Astrocyte (in vitro differentiated cells and primary cell): ENCODE data around the gene FBN1. TPM values are rescaled to one million over a fixed set of nuclear protein-coding genes. Genes with fewer than 3 reads are reported as not detected.

Experiments
- DNase-seq: peaks from one replicate; pipeline ENCODE4 v3.0.0-alpha.2; 2010; ENCODE audit warnings: low read depth
- FAIRE-seq: peaks from 2 replicates; lab custom pipeline; 2011; peaks lifted over from hg19 to GRCh38; lab: Jason Lieb, UNC
- H2AFZ ChIP-seq: 2 replicates; pipeline ENCODE4 v1.6.0; 2012; ENCODE audit warnings: low read depth, low read length, inconsistent platforms
- H3K27ac ChIP-seq: 2 replicates; pipeline ENCODE4 v1.5.1; 2011; ENCODE audit warnings: low read depth, low read length, inconsistent platforms
- H3K27me3 ChIP-seq: 2 replicates; pipeline ENCODE4 v1.6.0; 2011; ENCODE audit warnings: low read length, inconsistent platforms; ENCODE audit not compliant: insufficient read depth
- H3K36me3 ChIP-seq: 2 replicates; pipeline ENCODE4 v1.5.1; 2011; ENCODE audit warnings: low read length, inconsistent platforms; ENCODE audit not compliant: insufficient read depth
- H3K4me1 ChIP-seq: 2 replicates; pipeline ENCODE4 v1.5.1; 2011; ENCODE audit warnings: low read length, inconsistent platforms; ENCODE audit not compliant: insufficient read depth
- H3K4me2 ChIP-seq: 2 replicates; pipeline ENCODE4 v1.6.0; 2012; ENCODE audit warnings: low read length, inconsistent platforms
- H3K4me3 ChIP-seq: 2 replicates; pipeline ENCODE4 v1.5.1; 2011; ENCODE audit warnings: low read depth, mild to moderate bottlenecking, low read length, inconsistent platforms; ENCODE audit not compliant: insufficient read depth
- H3K79me2 ChIP-seq: 2 replicates; pipeline ENCODE4 v1.6.0; 2012; ENCODE audit warnings: mild to moderate bottlenecking, low read length, inconsistent platforms; ENCODE audit not compliant: insufficient read depth
- H3K9ac ChIP-seq: 2 replicates; pipeline ENCODE4 v1.6.0; 2012; ENCODE audit warnings: mild to moderate bottlenecking, low read length, inconsistent platforms
- H3K9me3 ChIP-seq: 2 replicates; pipeline ENCODE4 v1.5.1; 2012; ENCODE audit warnings: low read depth, mild to moderate bottlenecking, low read length, inconsistent platforms; ENCODE audit not compliant: insufficient read depth
- H4K20me1 ChIP-seq: 2 replicates; pipeline ENCODE4 v1.6.0; 2012; ENCODE audit warnings: low read length, inconsistent platforms; ENCODE audit not compliant: insufficient read depth
- H3K27ac Mint-ChIP-seq: one replicate; pipeline ENCODE4 v1.8.0; 2021; ENCODE audit warnings: mild to moderate bottlenecking, mixed read lengths; ENCODE audit not compliant: unreplicated experiment
- H3K27me3 Mint-ChIP-seq: one replicate; pipeline ENCODE4 v1.8.0; 2021; ENCODE audit warnings: low read depth, mixed read lengths; ENCODE audit not compliant: unreplicated experiment
- H3K36me3 Mint-ChIP-seq: one replicate; pipeline ENCODE4 v1.8.0; 2021; ENCODE audit warnings: low read depth, mixed read lengths; ENCODE audit not compliant: unreplicated experiment
- H3K4me1 Mint-ChIP-seq: one replicate; pipeline ENCODE4 v1.8.0; 2021; ENCODE audit warnings: low read depth, mixed read lengths; ENCODE audit not compliant: unreplicated experiment
- H3K4me3 Mint-ChIP-seq: one replicate; pipeline ENCODE4 v1.8.0; 2021; ENCODE audit warnings: mild to moderate bottlenecking, moderate library complexity, mixed read lengths; ENCODE audit not compliant: unreplicated experiment
- H3K9me3 Mint-ChIP-seq: one replicate; pipeline ENCODE4 v1.8.0; 2021; ENCODE audit warnings: mild to moderate bottlenecking, mixed read lengths; ENCODE audit not compliant: unreplicated experiment
- CTCF ChIP-seq: IDR thresholded peaks from 2 replicates; pipeline ENCODE4 v1.5.1; 2011; ENCODE audit warnings: low read depth, mild to moderate bottlenecking, inconsistent platforms, low read length, moderate library complexity; ENCODE audit not compliant: insufficient read depth
- EZH2 ChIP-seq: IDR thresholded peaks from 2 replicates; pipeline ENCODE4 v1.6.1; 2012; ENCODE audit warnings: mild to moderate bottlenecking, low read length, inconsistent platforms; ENCODE audit not compliant: insufficient read depth
- total RNA-seq: library from RNA; stranded (reverse); gene quantifications from 2 replicates; pipeline ENCODE4 v1.2.1, GENCODE V29; 2021

Gene FBN1
- total RNA-seq, 1 donor from 2014 or later: 210 TPM

- Histone ChIP-seq H4K20me1 (peaks cover 40% of the 10 kb centered on the region), H3K9ac (no peak overlapping the region), H3K4me2 (no peak overlapping the region), H3K4me3 (no peak overlapping the region), H3K27me3 (no peaks in the 10 kb centered on the region), H3K4me1 (peaks cover 11% of the 10 kb centered on the region), H3K79me2 (peaks cover 92% of the 10 kb centered on the region), H3K27ac (no peak overlapping the region), H2AFZ (no peak overlapping the region), H3K36me3 (peaks cover 30% of the 10 kb centered on the region), H3K9me3 (no peaks in the 10 kb centered on the region)
- TF ChIP-seq CTCF: no peak
- no peak for TF ChIP-seq EZH2
- no peak for FAIRE-seq
- no peak for DNase-seq
- Mint-ChIP-seq H3K4me3 (no peak overlapping the region), H3K4me1 (peaks cover 25% of the 10 kb centered on the region), H3K27me3 (no peaks in the 10 kb centered on the region), H3K27ac (no peak overlapping the region), H3K9me3 (no peaks in the 10 kb centered on the region), H3K36me3 (peaks cover 13% of the 10 kb centered on the region)
These were observed 61.3 kb downstream of the FBN1 start for GRCh38 chr15:48584090-48584811.

GRCh38 chr15:48582452-48583247, 62.9 kb downstream of the FBN1 start:
- Histone ChIP-seq H3K4me3 (no peak overlapping the region), H3K9ac (peak overlapping the region; percentile 66), H3K9me3 (no peaks in the 10 kb centered on the region), H2AFZ (no peak overlapping the region), H3K79me2 (peaks cover 90% of the 10 kb centered on the region), H3K4me1 (peaks cover 11% of the 10 kb centered on the region), H3K36me3 (peaks cover 29% of the 10 kb centered on the region), H4K20me1 (peaks cover 32% of the 10 kb centered on the region), H3K27me3 (no peaks in the 10 kb centered on the region), H3K27ac (peak overlapping the region; percentile 90), H3K4me2 (peak overlapping the region; percentile 27)
- peaks cover 12% of the 10 kb centered on the region for H3K36me3 Mint-ChIP-seq
- peak overlapping the region; percentile 64 for H3K27ac Mint-ChIP-seq
- H3K4me3 Mint-ChIP-seq: peak overlapping the region; percentile 15
- TF ChIP-seq EZH2: no peak
- TF ChIP-seq CTCF: no peak
- DNase-seq (peak; percentile 95), FAIRE-seq (peak; percentile 95)
- peaks cover 25% of the 10 kb centered on the region for H3K4me1 Mint-ChIP-seq
- H3K9me3 Mint-ChIP-seq: no peaks in the 10 kb centered on the region
- H3K27me3 Mint-ChIP-seq: no peaks in the 10 kb centered on the region
